Left renal pelvis (tissue), 4 donors: ENCODE data around the gene PIAS1. TPM values are rescaled to one million over a fixed set of nuclear protein-coding genes. Genes with fewer than 3 reads are reported as not detected.
"Not testable (repeated sequence)": the region's sequence is repeated elsewhere in the genome, so short reads cannot be mapped to it uniquely, and the experiment has no call there.

Source experiments
- DNase-seq, 4 donors: peaks; one replicate each; pipeline ENCODE4 v3.0.0-alpha.2; 2013; ENCODE audit warnings: low read depth in 4 of 4, low spot score in 3 of 4
- polyA plus RNA-seq, 4 donors: library from polyadenylated mRNA; unstranded; fragments of 120-200 nt; gene quantifications; one replicate each; pipeline ENCODE4 v1.2.1, GENCODE V29; 2013; ENCODE audit not compliant: insufficient read length in 4 of 4

The PIAS1 gene
- polyA plus RNA-seq = 10 to 100 TPM; 39.4 to 52.0 (median 44.9) TPM

- peak; percentile 74 to 87 (median 81) for DNase-seq
Measured at GRCh38 chr15:68053701-68054627, at the start of gene PIAS1. PIAS1 (plus strand) TSS chr15:68054315; CDS start chr15:68054327, 12 bp downstream.

- not testable (repeated sequence) for DNase-seq
Measured at GRCh38 chr15:68007642-68008041, 46.5 kb upstream of the PIAS1 start.

DNA sequence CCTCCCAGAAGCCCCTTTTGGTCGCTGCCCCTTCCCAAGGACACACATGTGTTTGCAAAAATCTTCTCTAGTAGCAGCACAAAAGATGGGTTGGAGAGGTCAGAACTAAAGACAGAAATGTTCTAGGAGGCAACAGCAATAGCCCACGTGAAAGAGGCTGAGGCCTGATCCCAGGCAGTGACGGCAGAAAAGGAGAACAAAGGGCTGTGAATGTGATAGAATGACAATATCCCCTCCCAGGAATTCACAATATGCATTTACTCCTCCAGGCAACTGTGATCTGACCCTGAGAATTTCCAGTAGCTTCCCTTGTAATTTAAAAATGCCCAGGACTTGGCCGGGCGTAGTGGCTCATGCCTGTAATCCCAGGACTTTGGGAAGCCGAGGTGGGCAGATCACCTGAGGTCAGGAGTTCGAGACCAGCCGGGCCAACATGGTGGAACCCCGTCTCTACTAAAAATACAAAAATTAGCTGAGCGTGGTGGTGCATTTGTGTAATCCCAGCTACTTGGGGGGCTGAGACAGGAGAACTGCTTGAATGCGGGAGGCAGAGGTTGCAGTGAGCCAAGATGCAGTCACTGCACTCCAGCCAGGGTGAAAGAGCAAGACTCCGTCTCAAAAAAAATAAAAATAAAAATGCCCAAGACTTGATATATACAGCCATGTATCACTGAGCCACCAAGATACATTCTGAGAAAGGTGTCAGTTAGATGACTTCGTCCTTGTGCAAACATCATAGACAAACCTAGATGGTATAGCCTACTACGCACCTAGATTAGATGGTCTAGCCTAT, 43.6 kb upstream of the PIAS1 start:
- DNase-seq = no peak

DNA sequence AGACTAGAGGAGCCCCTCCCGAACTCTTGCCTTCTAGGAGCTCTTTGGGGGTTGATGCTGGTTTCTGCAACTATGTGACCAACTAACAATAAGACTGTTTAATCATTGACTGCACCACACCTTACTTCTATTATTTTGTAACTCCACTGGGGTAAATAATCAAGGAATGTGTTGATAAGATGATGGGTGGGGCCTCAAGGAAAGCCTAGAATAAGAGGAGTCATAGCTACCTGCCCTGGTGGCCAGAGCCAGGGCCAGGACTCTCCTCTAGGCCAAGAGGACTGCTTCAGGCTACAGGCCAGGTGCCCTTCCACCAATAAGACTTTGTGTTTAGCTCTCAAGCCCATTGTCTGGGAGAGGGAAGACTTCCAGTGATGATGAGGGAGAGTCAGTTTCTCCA, 41.2 kb upstream of the PIAS1 start:
- DNase-seq = no peak

DNA sequence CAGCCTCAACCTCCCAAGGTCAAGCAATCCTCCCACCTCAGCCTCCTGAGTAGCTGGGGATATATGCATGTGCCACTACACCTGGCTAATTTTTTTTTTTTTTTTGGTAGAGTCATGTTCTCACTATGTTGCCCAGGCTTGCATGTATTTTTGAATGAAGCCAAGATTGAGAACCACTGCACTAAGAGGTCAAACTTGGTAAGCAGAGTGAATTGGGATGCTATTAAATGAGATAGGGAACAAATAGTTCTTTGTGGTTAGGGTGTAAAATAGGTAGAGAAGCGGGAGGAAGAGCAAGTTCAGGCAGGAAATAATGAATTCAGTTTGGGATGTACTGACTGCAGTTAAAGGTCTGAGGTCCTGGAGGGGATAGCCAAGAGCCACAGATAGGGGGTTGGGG, 39.9 kb upstream of the PIAS1 start:
- no peak for DNase-seq

DNA sequence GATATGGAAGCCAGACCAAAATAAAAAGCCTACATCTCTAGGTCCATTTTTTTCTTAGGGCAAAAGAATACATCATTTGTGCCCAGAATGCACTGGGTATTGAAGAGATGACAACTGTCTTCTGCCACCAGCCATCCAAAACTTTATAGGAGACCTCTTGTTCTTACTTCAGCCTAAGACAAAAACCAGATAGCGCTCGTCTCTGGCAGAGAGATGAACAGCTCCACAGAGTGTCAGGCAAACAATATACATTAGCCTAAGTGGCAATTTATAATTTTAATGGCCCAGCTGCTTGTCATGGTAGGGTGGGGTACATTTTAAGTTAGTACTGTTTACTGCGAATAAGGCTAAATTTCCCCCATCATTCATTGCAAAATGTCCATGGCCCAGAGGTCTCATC, 38.9 kb upstream of the PIAS1 start:
- DNase-seq = no peak

DNA sequence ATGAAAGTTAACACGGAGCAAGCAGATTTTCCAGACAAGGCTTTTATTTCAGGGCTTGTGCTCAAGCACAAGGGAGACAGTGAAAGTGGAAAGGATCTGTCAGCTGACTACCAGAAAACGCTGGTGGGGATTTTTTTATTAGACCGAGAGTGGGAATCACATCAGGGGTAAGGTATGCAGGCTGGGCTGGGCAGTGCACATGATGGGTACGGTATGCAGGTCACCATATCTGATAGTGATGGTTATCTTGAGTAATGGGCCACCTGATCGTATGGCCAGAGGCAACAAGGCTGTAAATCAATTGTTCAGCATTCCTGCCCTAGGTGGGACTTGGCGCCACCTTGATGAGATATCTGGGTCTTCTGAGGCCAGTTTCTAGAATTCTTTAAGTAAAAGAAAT, 36.9 kb upstream of the PIAS1 start:
- no peak for DNase-seq

GRCh38 chr15:68018797-68019444, 35.2 kb upstream of the PIAS1 start:
- no peak for DNase-seq

- no peak for DNase-seq
Measured at GRCh38 chr15:68019814-68020525, 34.1 kb upstream of the PIAS1 start.

DNA sequence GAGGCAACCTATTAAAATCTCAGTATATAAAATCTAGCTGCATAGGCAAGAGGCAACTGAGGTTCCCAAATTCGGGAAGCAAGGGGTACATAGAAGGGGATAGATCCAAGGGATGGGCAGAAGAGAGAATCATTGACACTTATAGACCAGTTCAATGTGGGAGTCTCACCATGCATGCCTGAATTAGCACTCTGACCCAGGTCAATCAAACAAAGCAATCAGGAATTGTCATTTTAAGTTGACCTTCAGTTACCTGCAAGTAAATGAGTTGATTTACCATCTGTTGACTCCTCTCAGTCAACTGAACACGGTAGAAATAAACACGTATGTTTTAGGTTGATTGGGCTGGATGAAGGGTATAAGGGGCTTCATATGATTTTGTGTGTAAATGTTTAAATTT, 33.4 kb upstream of the PIAS1 start:
- DNase-seq = no peak

DNA sequence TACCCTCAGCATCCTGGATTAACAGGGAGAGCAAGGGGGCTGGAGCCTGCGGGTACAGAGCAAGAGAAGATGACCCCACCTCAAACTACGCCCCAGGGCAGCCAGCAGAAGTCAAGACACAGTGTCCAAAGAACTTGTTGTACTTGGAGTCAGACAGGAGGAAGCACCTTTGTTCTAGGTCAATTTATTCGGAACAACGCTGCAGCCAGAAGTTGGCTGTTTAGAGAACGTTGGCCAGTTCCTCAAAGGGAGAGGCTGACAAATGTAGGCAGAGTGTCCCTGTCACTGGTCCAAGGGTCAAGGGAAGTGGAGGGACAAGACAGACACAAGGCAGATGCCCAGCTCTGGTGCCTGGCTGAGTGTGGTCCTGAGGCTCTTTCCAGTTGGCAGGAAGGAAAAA, 32.1 kb upstream of the PIAS1 start:
- no peak for DNase-seq

DNA sequence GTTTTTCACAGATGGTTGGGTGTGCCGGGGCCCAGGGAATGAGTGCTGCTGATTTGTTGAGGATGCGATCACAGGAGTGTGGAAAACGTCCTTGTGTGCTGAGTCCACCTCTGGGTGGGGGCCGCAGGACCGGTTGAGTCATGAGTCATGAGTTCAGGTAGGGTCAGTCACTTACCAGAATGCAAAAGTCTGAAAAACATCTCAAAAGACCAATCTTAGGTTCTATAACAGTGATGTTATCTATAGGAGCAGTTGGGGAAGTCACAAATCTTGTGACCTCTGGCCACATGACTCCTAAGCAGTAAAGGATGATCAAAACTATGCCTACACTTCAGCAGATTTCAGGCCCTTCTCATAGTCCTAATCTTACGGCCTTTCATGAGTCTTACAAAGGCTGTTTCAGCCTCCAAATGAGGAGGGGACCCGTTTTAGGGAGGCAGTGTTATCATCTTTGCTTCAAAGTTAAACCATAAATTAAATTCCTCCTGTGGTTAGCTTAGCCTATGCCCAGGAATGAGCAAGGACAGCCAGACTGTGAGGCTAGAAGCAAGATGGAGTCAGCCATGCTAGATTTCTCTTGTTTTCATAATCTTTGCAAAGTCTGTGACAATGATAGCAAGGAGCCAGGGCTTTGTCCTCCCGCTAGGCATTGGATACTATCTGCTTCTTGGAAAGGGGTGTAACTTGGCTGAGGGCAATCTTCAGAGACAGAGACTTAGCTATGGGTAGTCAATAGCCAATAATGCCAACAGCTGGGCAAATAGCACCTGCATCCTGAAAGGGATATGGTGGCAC, 30.6 kb upstream of the PIAS1 start:
- no peak for DNase-seq

GRCh38 chr15:68025835-68026424, 28.2 kb upstream of the PIAS1 start:
- DNase-seq = no peak

DNA sequence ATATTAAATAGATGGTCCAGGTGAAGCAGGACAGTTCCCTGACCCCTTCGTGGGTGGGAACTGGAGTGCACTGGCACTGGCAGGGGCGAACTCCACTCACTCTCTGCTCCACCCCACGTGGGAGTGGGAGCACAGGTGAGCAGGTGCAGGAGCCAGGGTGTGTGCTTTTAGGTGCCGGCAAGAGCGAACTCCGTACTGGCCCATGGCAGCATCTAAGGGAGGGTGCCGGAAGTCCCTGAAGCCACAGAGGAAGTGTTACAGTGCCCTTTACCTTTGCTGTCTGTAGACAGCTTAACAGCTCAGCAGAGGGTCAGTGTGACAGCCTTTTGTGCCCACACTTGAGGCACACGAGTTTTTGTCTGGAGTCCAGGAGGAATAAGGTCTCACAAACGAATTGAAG, 26.7 kb upstream of the PIAS1 start:
- no peak for DNase-seq

DNA sequence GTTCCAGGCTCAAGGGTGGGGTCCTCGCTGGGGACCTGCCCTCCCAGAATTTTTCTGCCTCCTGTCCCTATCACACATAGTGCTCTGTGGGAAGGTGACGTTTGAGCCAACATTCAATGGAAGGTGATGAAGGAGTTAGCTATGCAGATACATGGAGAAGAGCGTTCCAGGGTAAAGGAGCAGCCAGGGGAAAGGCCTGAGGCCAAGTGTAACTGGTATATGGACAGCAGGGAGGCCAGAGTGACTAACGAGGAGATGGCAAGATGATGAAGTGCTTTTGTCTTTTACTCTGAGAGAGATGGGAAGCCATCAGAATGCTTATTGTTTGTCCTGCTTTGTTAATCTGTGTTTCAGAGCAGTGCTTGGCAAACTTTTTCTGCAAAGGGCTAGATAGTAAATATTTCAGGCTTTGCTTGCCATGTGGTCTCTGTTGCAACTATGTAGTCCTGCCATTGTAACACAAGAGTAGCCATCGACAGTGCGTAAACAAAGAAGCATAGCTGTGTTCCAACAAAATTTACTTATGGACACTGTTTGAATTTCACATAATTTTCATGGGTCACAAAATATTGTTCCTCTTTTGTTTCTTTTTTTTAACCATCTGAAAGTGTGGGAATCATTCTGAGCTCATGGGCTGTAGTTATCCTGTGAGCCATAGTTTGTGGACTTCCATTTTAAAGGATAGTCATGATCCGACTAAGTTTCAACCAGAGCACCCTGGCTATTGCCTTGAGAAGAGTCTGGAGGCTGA, 25.8 kb upstream of the PIAS1 start:
- no peak for DNase-seq

DNA sequence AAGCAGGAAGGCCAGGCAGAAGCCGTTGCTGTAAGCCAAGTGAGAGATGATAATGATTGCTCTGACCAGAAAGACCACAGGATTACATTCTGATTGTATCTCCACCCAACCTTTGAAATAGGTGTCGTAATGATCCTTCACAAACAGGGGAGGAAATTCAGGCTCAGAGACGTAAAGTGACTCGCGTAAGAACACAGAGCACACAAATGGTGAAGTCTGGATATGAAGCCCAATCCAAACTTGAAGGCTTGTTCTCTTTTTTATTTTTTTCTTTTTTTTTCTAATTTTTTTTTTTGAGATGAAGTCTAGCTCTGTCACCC, 25.3 kb upstream of the PIAS1 start:
- DNase-seq = no peak

- no peak for DNase-seq
Measured at GRCh38 chr15:68029959-68030358, 24.2 kb upstream of the PIAS1 start.

DNA sequence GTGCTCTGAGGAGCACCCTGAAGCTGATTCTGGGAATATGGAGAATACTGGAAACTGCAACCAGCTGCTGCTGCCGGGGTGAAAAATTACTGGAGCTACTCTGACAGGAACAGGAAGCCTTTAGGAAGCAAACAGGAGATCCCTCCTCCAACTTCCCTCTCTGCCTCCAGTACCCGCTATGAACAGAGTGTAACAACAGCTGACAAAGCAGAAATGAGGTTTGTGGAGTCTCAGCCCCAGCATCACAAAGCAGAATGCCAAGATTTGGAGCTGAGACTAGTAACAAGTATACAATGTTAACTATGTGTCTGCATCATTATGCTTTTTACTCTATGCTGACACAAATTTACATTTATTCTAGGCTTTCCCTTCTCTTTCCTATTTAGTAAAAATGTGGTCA, 22.7 kb upstream of the PIAS1 start:
- DNase-seq = no peak

- DNase-seq = no peak
Measured at GRCh38 chr15:68032672-68033071, 21.4 kb upstream of the PIAS1 start.
